Stimulated activated memory B cell treated with anti-CD40 and anti-IgM and Interleukin-4, amounts not matched to agents 10 μg/mL and 1 μg/mL and 100 μg/mL, for 72 hours (primary cell): ENCODE measurements around the gene PPP1R9B.

Experiments
- ATAC-seq: fragments of 150-1000 bp; cut with Tn5 transposase; 2 replicates; pipeline ENCODE4 v1.10.0; 2021
- H3K27ac Mint-ChIP-seq: one replicate; pipeline ENCODE4 v1.8.0; 2022; ENCODE audit warnings: mild to moderate bottlenecking, mixed read lengths
- H3K27me3 Mint-ChIP-seq: one replicate; pipeline ENCODE4 v1.8.0; 2022; ENCODE audit warnings: mixed read lengths
- H3K36me3 Mint-ChIP-seq: one replicate; pipeline ENCODE4 v1.8.0; 2022; ENCODE audit warnings: mixed read lengths
- H3K4me1 Mint-ChIP-seq: one replicate; pipeline ENCODE4 v1.8.0; 2022; ENCODE audit warnings: mixed read lengths
- H3K4me3 Mint-ChIP-seq: one replicate; pipeline ENCODE4 v1.8.0; 2022; ENCODE audit warnings: mild to moderate bottlenecking, moderate library complexity, mixed read lengths
- H3K9me3 Mint-ChIP-seq: one replicate; pipeline ENCODE4 v1.8.0; 2022; ENCODE audit warnings: mixed read lengths

PPP1R9B gene

GRCh38 chr17:50087912-50088405 is 62.5 kb downstream of the PPP1R9B start:
- H3K9me3 Mint-ChIP-seq, result no peaks in the 10 kb centered on the region
- H3K27me3 Mint-ChIP-seq, result no peaks in the 10 kb centered on the region
- peaks cover 10% of the 10 kb centered on the region for H3K36me3 Mint-ChIP-seq
- H3K4me3 Mint-ChIP-seq, result no peak overlapping the region
- H3K27ac Mint-ChIP-seq, result no peak overlapping the region
- H3K4me1 Mint-ChIP-seq, result no peaks in the 10 kb centered on the region
- ATAC-seq, result peak; percentile 3

GRCh38 chr17:50087246-50087911 is 63.1 kb downstream of the PPP1R9B start:
- H3K4me3 Mint-ChIP-seq, result no peak overlapping the region
- no peaks in the 10 kb centered on the region for H3K4me1 Mint-ChIP-seq
- no peak overlapping the region for H3K27ac Mint-ChIP-seq
- peaks cover 10% of the 10 kb centered on the region for H3K36me3 Mint-ChIP-seq
- no peaks in the 10 kb centered on the region for H3K27me3 Mint-ChIP-seq
- peak; percentile 86 for ATAC-seq
- no peaks in the 10 kb centered on the region for H3K9me3 Mint-ChIP-seq
